Panc1 (cell line): Measurements from ENCODE around the gene ST3GAL5. TPM values are rescaled to one million over a fixed set of nuclear protein-coding genes. Genes with fewer than 3 reads are reported as not detected.
"Not testable (repeated sequence)": the region's sequence is repeated elsewhere in the genome, so short reads cannot be mapped to it uniquely, and the experiment has no call there.

Experiments used
- ATAC-seq: fragments of 200-7000 bp; cut with Tn5 transposase; 2 replicates; pipeline ENCODE4 v1.9.1; 2020; ENCODE audit warnings: mild to moderate bottlenecking, moderate library complexity
- BruUV-seq: library from RNA; stranded (reverse); fragments of 400-500 nt; replicated peaks from 2 replicates; lab custom pipeline; 2021; lab: Mats Ljungman, UMichigan
- CTCF ChIA-PET: fragments of 300-600 bp; sonication (Branson Sonifier 250); formaldehyde crosslinking; loops from one replicate; lab custom pipeline; 2022; ENCODE audit warnings: antibody characterized with exemption; lab: Charles Lee
- POLR2A ChIA-PET: fragments of 300-600 bp; sonication (Branson Sonifier 250); formaldehyde crosslinking; loops from one replicate; lab custom pipeline; 2022; ENCODE audit warnings: antibody characterized with exemption; lab: Charles Lee
- DNase-seq: peaks from one replicate; pipeline ENCODE4 v3.0.0-alpha.2; 2010; ENCODE audit warnings: low read depth, low spot score
- H3K27ac ChIP-seq: 2 replicates; pipeline ENCODE4 v1.5.1; 2011; ENCODE audit warnings: mild to moderate bottlenecking, low read length, inconsistent platforms
- H3K27me3 ChIP-seq: fragments of 200-500 bp; sonication (Bioruptor generic); 2 replicates; pipeline ENCODE4 v1.6.0; 2014; ENCODE audit warnings: low read length, inconsistent platforms; ENCODE audit not compliant: control insufficient read depth, insufficient read depth
- H3K36me3 ChIP-seq: fragments of 200-500 bp; sonication (Bioruptor generic); 2 replicates; pipeline ENCODE4 v1.5.1; 2014; ENCODE audit warnings: inconsistent platforms, mild to moderate bottlenecking, low read length, moderate library complexity; ENCODE audit not compliant: control insufficient read depth, insufficient read depth
- H3K4me1 ChIP-seq: 2 replicates; pipeline ENCODE4 v1.5.1; 2011; ENCODE audit warnings: inconsistent platforms, mild to moderate bottlenecking, low read length, moderate library complexity; ENCODE audit not compliant: control insufficient read depth, insufficient read depth
- H3K4me3 ChIP-seq, 2 experiments: 2 replicates each; pipeline ENCODE4 v1.5.1; 2011 to 2012; ENCODE audit warnings: low read depth in 2 of 2, low read length in 2 of 2, mild to moderate bottlenecking in 2 of 2, inconsistent platforms in 1 of 2, moderate library complexity in 1 of 2
- H3K9me3 ChIP-seq: fragments of 200-500 bp; sonication (Bioruptor generic); 2 replicates; pipeline ENCODE4 v1.5.1; 2014; ENCODE audit warnings: low read depth, mild to moderate bottlenecking, inconsistent platforms, low read length, moderate library complexity; ENCODE audit not compliant: control insufficient read depth, insufficient read depth
- POLR2AphosphoS5 ChIP-seq: IDR thresholded peaks from 2 replicates; pipeline ENCODE4 v1.6.1; 2012; ENCODE audit warnings: mild to moderate bottlenecking, low read depth, low read length, moderate library complexity
- SIN3A ChIP-seq: IDR thresholded peaks from 2 replicates; pipeline ENCODE4 v1.6.1; 2012; ENCODE audit warnings: low read depth, mild to moderate bottlenecking, low read length, moderate library complexity, borderline replicate concordance; ENCODE audit not compliant: insufficient read depth
- TCF7L2 ChIP-seq: IDR thresholded peaks from 2 replicates; pipeline ENCODE4 v1.6.1; 2011; ENCODE audit warnings: mild to moderate bottlenecking, low read depth, low read length, inconsistent platforms
- in situ Hi-C: cut with HindIII; loops from 2 replicates; pipeline ENCODE4 v1.10.0; 2016; ENCODE audit warnings: low sequenced_read_pairs, low pct_unique_long_range_greater_than_20kb
- intact Hi-C: fragments of 100-400 bp; cut with micrococcal nuclease; formaldehyde crosslinking; loops from one replicate; pipeline ENCODE4 v1.10.0; 2022; ENCODE audit not compliant: unreplicated experiment
- total RNA-seq: library from RNA; stranded (reverse); gene quantifications from one replicate; pipeline ENCODE4 v1.2.1, GENCODE V29; 2021; ENCODE audit not compliant: unreplicated experiment
- TF ChIP-seq, protein P1 (sequence below): fragments of 450-650 bp; IDR thresholded peaks from 2 replicates; pipeline ENCODE4 v1.5.1; 2017; ENCODE audit warnings: mild to moderate bottlenecking
- TF ChIP-seq, protein P2 (sequence below), 2 experiments: IDR thresholded peaks; 2 replicates each; pipeline ENCODE4 v1.6.1; 2011 to 2012; ENCODE audit warnings: low read depth in 2 of 2, control low read depth in 1 of 2, low read length in 1 of 2, mild to moderate bottlenecking in 1 of 2, moderate library complexity in 1 of 2; ENCODE audit not compliant: insufficient read depth in 1 of 2

Gene ST3GAL5
- total RNA-seq, 1 experiment from 2014 or later = 5.0 TPM

DNA sequence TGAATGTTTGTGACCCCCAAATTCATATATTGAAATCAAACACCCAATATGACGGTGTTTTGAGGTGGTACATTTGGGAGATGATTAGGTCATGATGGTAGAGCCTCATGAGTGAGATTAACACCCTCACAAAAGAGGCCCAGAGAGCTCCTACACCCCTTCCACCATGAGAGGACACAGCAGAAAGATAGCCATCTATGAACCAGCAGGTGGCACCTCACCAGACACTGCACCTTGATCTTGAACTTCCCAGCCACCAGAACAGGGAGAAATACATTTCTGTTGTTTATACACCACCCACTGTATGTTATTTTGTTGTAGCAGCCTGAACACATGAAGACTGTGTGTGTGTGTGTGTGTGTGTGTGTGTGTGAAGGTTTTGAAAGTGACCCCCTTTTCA, 58.1 kb downstream of the ST3GAL5 start:
- Histone ChIP-seq H3K4me1 (0 out of 2 replicates have a peak, but pooled peaks cover 3% of the 10 kb centered on the region), H3K36me3 (no peaks in the 10 kb centered on the region), H3K27ac (no peak overlapping the region), H3K9me3 (no peaks in the 10 kb centered on the region), H3K27me3 (peaks cover 9% of the 10 kb centered on the region; the same call in 1 of the 2 replicates), H3K4me3 (no peak overlapping the region)
- TF ChIP-seq POLR2AphosphoS5 (no peak), SIN3A (no peak), TCF7L2 (no peak)
- TF ChIP-seq, protein P1, sequence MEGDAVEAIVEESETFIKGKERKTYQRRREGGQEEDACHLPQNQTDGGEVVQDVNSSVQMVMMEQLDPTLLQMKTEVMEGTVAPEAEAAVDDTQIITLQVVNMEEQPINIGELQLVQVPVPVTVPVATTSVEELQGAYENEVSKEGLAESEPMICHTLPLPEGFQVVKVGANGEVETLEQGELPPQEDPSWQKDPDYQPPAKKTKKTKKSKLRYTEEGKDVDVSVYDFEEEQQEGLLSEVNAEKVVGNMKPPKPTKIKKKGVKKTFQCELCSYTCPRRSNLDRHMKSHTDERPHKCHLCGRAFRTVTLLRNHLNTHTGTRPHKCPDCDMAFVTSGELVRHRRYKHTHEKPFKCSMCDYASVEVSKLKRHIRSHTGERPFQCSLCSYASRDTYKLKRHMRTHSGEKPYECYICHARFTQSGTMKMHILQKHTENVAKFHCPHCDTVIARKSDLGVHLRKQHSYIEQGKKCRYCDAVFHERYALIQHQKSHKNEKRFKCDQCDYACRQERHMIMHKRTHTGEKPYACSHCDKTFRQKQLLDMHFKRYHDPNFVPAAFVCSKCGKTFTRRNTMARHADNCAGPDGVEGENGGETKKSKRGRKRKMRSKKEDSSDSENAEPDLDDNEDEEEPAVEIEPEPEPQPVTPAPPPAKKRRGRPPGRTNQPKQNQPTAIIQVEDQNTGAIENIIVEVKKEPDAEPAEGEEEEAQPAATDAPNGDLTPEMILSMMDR = peak; percentile 29; the same call in 1 of the 2 replicates
- TF ChIP-seq, protein P2, sequence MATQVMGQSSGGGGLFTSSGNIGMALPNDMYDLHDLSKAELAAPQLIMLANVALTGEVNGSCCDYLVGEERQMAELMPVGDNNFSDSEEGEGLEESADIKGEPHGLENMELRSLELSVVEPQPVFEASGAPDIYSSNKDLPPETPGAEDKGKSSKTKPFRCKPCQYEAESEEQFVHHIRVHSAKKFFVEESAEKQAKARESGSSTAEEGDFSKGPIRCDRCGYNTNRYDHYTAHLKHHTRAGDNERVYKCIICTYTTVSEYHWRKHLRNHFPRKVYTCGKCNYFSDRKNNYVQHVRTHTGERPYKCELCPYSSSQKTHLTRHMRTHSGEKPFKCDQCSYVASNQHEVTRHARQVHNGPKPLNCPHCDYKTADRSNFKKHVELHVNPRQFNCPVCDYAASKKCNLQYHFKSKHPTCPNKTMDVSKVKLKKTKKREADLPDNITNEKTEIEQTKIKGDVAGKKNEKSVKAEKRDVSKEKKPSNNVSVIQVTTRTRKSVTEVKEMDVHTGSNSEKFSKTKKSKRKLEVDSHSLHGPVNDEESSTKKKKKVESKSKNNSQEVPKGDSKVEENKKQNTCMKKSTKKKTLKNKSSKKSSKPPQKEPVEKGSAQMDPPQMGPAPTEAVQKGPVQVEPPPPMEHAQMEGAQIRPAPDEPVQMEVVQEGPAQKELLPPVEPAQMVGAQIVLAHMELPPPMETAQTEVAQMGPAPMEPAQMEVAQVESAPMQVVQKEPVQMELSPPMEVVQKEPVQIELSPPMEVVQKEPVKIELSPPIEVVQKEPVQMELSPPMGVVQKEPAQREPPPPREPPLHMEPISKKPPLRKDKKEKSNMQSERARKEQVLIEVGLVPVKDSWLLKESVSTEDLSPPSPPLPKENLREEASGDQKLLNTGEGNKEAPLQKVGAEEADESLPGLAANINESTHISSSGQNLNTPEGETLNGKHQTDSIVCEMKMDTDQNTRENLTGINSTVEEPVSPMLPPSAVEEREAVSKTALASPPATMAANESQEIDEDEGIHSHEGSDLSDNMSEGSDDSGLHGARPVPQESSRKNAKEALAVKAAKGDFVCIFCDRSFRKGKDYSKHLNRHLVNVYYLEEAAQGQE (IDR thresholded peaks at IDR 0.05; ENCODE audit: insufficient read depth in 1 of 2, low read depth in 2 of 2, low read length in 1 of 2) = no peak
- POLR2A ChIA-PET = no interaction called here
- in situ Hi-C loops (no loop called here), intact Hi-C loops (no loop called here)
- DNase-seq (no peak), ATAC-seq (no peak)
- no TSS peak for BruUV-seq
- CTCF ChIA-PET = no interaction called here

DNA sequence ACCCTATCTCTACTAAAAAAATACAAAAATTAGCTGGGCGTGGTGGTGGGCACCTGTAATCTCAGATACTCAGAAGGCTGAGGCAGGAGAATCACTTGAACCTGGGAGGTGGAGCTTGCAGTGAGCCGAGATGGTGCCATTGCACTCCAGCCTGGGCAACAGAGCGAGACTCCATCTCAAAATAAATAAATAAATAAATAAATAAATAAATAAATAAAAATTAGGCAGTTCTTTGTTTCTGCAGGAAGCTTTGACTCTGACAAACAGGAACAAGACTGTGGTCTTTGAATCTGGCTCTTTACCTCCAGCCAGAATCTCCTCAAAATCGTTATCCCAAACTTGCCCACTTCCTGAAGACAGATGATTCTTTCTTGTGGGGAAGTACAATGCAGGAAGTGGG, 59.4 kb downstream of the ST3GAL5 start:
- H3K4me3 ChIP-seq, in situ Hi-C loops, BruUV-seq, H3K27me3 ChIP-seq, H3K27ac ChIP-seq, H3K36me3 ChIP-seq, POLR2A ChIA-PET, ATAC-seq, CTCF ChIA-PET, H3K4me1 ChIP-seq, DNase-seq, H3K9me3 ChIP-seq: not testable (repeated sequence)
- intact Hi-C loops = loop anchor here (5.0 kb wide), 2 partner anchors 193 to 248 kb away; no protein-coding TSS in a partner anchor

DNA sequence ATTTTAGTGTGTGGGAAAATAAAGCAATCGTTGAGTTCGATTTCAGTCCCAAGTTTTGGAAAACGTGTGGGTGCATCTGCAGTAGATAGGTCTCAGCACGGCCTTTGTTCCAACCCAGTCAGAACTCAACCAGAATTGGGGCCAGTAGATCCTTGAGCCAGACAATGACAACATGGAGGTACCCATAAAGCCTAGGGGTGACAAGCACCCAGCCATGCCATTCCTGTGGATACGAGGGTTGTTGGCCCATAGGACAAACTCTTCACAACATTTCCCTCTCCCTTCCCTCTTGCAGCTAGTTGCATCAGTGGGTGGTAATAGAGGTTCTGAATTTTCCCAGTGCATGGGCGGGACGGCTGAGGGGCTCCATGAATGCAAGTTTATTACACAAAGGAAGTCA, 60.1 kb downstream of the ST3GAL5 start:
- Histone ChIP-seq H3K27me3 (peaks cover 9% of the 10 kb centered on the region; the same call in 1 of the 2 replicates), H3K36me3 (no peaks in the 10 kb centered on the region), H3K9me3 (no peaks in the 10 kb centered on the region), H3K4me3 (no peak overlapping the region), H3K4me1 (0 out of 2 replicates have a peak, but pooled peaks cover 3% of the 10 kb centered on the region), H3K27ac (no peak overlapping the region)
- ChIA-PET POLR2A (no interaction called here), CTCF (interaction anchor here (2.2 kb wide), 1 partner anchor 61 kb away, joined by 5 read pairs; the partner anchor contains the start of gene ST3GAL5)
- no TSS peak for BruUV-seq
- intact Hi-C loops (loop anchor here (5.0 kb wide), 2 partner anchors 194 to 249 kb away; no protein-coding TSS in a partner anchor), in situ Hi-C loops (no loop called here)
- TF ChIP-seq, protein P1 = no peak
- no peak for TF ChIP-seq POLR2AphosphoS5
- TF ChIP-seq, protein P2 (IDR thresholded peaks at IDR 0.05; ENCODE audit: insufficient read depth in 1 of 2, low read depth in 2 of 2, low read length in 1 of 2) = no peak
- TF ChIP-seq SIN3A = no peak
- no peak for TF ChIP-seq TCF7L2
- no peak for ATAC-seq
- no peak for DNase-seq
